Smooth muscle cell of the brain vasculature (primary cell): ENCODE measurements around the gene LHX3.

Experiments
- DNase-seq: peaks from one replicate; pipeline ENCODE4 v3.0.0-alpha.2; 2012; ENCODE audit warnings: low read depth, low spot score

The LHX3 gene

DNA sequence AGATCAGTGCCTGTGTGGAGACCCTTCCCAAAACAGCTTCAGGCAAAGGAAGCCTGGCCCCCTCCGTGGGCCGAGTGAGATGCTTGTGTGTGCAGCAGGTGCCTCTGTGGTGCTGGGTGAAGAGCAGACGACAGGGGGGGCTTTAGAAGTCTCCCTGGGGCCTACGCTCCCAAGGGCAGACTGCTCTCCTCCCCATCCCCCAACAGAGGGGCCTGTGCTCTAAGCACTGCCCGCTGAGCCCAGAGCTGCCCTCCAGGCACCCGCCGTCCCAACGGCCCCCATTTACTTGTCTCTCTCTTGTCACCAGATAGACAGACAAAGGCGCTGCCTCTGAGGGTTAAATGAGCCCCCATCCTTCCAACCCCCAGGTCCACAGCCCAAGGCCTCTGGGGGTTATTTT, 2.7 kb upstream of the LHX3 start:
- no peak for DNase-seq

DNA sequence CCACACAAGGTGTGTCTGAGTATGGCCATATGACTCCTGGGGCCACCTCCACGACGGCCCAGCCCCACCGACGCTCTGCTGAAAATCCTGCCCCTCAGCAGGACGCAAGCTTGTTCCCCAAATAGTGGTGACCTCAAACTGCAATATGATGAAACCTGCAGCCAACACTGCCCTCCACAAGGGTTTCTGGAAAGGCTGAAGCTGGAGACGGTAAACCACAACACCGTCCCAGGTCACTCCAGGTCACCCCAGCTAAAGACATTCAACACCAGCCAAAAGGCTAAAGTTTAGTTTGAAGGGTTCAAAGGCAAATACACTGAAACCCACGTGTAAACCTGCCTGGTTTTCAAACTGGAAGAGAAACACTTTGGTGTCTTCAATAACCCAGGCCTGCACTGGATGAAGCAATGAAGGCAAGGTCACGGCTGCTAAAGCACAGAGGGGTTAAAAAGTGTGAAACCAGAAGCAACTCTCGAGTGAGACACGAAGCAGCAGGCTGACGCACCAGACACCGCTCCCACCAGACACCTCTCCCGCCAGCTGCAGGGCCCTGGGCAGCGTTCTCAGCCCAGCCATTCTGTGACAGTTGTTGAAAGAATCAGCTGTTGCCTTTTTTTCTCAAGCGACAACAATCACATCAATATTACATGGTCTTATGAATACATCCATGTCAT, 1.8 kb upstream of the LHX3 start:
- no peak for DNase-seq

- DNase-seq: no peak
Measured at GRCh38 chr9:136205707-136205992, 722 bp upstream of the LHX3 start.

DNA sequence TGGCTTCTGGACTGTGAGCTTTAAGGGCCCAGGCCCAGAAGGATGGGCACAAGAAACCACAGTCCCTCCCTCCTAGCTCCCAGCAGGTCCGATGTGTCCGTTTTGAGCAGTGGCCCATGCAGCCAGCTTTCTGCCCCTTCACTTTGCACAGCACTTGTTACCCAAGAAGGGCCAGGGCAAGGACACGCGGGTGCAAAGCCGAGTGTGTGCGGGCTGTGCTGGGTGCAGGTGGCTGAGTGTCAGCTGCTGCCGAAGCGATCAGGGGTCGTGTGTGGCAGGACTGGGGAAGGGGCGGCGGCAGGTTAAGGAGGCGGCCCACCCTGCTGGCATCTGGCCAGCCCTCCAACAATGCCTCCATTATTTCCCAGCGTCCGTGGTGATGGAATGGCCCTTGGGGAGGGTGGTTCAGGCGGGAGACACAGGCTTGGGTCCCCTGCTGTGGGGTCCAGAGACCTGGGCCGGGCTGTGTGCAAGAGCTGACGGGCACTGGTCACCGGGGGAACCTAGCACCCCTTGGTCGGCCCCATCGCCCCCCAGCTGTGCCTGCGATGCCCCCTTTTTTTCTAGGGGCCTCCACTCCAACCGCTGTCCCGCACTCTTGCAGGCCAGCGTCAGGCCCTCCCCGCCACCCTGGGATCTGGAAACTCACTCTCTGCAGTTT, 653 bp downstream of the LHX3 start:
- DNase-seq: no peak

DNA sequence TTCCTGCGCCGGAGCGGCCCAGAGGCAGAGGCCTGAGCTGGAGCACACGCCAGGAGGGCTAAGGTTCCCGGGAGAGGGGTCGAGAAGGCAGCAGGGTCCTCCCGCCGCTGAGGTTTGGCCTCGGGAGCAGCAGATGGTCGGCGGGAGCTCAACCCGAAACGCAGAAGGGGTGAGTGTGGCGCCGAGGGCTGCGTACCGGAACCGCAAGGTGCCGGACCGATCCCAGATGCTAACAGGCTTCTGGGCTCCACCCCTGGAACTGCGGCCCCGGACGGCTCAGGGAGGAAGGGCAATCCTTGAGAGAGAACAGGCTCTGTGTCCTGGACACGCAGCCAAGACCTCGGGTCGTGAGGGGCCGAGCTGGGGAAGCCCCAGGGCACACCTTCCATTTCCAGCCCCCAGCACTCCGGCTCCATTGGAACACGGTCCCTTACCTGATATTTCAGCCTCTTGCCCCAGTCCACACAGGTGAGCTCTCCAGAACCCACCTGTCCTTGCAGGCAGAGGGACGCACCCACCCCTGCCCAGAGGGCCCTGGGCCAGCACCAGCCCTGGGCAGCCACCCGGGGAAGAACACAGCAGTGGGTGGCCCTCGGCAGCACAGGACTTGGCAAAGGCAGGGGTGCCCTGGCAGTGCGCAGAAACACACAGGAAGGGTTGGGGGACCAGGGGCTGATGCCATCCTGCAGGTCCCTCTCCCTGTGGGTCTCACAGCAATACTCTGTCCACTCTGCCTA, 1.4 kb downstream of the LHX3 start:
- no peak for DNase-seq

GRCh38 chr9:136202454-136203407, 2.2 kb downstream of the LHX3 start:
- DNase-seq: no peak

- DNase-seq: no peak
Measured at GRCh38 chr9:136201609-136202453, 3.1 kb downstream of the LHX3 start.

DNA sequence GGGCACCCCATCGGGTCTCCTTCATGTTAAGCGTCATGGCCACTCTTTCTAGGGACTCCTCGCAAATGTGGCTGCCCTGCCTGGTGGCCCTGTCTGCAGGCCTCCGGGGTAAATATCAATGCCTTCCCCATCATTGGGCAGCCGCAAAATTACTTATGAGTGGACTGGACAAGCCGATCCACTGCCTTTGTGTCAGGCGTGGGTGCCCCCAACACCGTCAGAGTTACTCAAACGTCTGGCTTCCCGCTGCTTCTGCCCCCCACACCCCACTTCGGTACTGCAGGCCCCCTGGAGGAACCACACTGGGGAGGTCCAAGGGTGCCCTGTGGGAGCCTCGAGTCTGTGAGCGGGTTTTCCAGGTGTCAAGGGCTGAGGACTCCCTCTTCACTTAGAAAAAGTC, 3.8 kb downstream of the LHX3 start:
- DNase-seq: no peak

- DNase-seq: no peak
Measured at GRCh38 chr9:136200424-136200823, 4.5 kb downstream of the LHX3 start.

- no peak for DNase-seq
Measured at GRCh38 chr9:136199391-136200288, 5.3 kb downstream of the LHX3 start.

DNA sequence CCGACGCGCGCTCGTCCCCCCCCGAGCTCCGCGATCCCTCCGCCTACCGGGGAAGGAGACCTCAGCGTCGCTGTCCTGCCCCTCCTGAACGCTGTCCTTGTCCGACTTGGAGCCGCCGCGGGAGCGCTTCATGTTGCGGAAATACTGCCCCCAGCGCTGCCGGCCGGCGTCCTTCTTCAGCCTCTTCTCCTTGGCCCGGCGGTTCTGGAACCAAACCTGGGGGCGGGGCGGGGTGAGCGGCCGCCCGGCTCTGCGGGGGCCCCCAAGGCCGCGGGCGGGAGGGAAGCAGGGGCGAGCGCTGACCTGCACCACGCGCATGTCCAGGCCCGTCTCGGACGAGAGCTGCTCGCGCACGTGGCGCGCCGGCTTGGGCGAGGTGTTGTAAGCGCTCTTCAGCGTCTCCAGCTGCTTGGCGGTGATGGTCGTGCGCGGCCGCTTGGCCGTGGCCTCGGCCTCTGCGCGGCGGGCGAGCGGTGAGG, 6.3 kb downstream of the LHX3 start:
- no peak for DNase-seq

DNA sequence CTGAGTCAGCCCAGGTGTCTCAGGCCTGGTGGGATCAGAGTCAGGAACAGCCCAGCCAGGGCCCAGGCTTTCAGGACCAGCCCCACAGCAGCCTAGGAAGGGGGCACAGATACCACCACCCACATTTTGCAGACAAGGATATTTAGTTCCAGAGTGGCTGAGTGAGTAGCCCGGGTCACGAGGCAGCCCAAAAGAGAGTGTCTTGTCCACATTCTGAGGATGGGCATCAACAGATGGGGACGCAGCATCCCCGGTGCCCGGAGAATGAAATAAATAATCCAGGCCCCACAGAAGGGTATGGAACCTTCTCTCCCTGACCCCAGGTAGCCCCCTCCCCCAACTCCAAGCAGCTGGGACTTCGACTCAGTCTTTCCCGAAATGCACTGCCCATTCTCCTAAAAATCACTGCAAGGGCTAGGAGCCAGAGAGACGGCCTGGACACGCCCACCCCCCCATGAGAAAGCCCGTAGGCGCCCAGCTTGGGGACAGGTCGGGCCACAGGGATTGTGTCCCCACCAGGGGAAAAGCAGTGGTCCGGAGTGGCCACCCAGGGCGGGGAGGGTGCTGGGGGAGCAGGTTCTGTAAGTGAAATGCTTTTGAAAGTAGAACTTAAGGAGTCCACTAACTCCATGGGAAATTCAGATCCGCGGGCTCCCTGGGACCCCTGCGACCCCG, 6.9 kb downstream of the LHX3 start:
- DNase-seq: no peak

DNA sequence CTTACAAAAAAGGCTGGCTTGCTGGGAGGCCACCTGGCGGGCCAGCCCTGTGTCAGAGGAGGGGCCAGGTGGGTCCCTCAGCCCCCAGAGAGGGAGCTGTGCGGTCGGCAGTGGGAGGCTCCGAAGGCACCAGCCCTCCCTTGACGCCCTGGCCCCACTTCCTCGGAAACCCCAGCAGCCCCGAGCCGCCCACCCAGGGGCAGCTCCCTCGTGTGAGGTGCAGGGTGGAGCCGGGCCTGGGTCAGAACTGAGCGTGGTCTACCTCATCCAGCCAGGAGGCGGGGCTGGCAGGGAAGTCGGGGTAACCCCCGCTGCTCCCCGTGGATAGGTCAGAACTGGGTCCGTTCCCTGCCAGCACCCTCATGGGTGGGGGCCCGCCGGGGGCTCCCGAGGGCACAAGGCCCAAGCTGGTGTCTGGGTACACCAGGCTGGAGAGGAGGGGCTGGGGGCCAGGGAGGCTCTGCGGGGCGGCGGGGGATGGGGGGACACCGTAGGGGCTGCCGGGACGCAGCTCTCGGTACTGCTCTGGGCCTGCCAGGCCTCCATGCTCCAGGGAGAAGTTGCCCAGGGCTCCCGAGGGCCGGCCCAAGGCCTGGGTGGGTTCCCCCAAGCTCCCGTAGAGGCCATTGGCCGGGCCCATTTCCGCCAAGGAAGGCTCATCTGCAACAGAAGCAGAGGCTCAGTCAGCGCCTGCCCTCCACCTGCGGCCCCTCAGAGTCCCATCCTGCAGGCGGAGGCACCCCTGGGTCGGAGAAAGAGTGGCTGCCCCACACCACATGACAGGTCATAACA, 7.6 kb downstream of the LHX3 start:
- DNase-seq: no peak

DNA sequence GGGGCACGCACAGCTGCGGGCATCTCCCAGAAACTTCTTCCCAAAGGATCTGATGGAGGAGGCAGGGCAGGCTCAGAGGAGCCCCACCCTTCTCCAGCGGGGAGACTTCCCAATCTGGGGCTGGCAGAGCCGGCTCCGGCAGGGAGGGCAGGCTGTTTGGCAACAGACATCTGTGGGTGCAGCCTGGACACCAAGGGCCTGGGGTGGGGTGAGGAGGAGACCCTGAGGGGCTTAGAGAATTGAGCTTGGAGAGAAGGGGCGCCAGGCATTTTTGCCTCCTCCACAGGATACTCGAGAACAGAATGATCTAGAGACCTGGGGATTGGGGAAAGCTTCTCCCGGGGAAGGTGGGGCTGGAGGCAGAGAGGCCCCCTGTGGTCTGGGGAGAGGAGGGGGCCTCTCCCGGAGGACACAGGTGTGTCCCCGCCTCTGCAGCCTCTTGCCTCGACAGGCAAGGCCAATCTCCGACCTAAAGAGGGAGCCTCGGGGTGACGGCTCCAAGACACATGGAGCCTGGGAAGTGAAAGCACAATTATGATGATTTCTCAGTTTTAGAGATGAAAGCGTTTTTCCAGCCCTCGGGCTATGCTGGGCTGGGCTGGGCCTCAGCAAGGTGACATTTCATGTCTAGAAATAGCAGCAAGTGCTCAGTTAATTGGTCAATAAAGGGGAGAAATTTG, 8.4 kb downstream of the LHX3 start:
- DNase-seq: no peak

GRCh38 chr9:136194540-136194939, 10.4 kb downstream of the LHX3 start:
- DNase-seq: no peak

- DNase-seq: no peak
Measured at GRCh38 chr9:136193891-136194279, 11.0 kb downstream of the LHX3 start.

DNA sequence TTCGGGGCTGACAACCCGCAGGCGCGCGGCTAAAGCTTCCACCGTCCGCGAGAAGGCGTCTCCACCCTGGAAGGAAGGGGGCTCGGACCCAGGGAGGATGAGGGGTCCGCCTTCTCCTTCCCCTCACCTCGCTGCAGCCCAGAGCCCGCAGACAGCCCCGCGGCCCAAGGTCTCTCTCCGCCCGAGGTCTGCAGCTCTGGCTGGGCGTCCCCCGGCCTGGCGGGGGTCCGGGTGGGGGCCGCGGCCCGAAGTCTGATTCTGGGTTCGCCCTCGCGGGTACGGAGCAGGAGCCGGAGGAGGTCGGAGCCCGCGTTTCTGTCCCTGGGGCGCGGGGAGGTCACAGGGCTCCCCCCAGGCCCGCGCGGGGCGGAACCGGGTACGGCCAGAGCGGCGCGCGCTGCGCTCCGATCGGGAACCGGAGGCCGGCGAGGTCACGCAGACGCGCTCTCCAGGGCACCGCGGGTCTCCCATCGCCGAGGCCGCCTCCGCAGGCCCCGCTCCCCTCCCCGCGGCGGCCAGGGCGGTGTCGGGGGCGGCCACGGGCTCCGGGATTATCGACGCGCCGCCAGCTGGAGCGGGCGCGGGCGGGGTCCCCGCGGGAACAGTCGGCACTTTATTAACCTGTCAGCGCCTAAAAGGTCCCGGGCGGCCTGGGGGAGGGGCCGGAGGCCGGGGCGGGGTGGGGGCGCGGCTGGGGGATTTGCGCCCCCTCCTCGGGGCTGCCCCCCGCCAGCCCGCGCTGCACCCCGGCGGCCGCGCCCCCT, 11.6 kb downstream of the LHX3 start:
- no peak for DNase-seq
